ES-I3 (cell line): ENCODE results near the gene PRXL2B.
"Not testable (repeated sequence)": the region's sequence is repeated elsewhere in the genome, so short reads cannot be mapped to it uniquely, and the experiment has no call there.

ENCODE experiments used
- H3K36me3 ChIP-seq: 2 replicates; pipeline ENCODE4 v1.6.1; 2013; ENCODE audit warnings: mild to moderate bottlenecking, low read length, control low read depth, moderate library complexity; ENCODE audit not compliant: insufficient read depth
- H3K4me1 ChIP-seq: 2 replicates; pipeline ENCODE4 v1.6.1; 2013; ENCODE audit warnings: mild to moderate bottlenecking, control low read depth, low read length; ENCODE audit not compliant: insufficient read depth
- H3K9ac ChIP-seq: 2 replicates; pipeline ENCODE4 v1.6.1; 2013; ENCODE audit warnings: low read depth, mild to moderate bottlenecking, low read length, moderate library complexity
- H3K9me3 ChIP-seq: 2 replicates; pipeline ENCODE4 v1.6.1; 2013; ENCODE audit warnings: mild to moderate bottlenecking, low read length, moderate library complexity; ENCODE audit not compliant: control insufficient read depth, insufficient read depth

Gene PRXL2B

GRCh38 chr1:2546515-2547209, 39.9 kb upstream of the PRXL2B start:
- Histone ChIP-seq H3K36me3 (no peaks in the 10 kb centered on the region), H3K9ac (peak overlapping the region; percentile 86), H3K9me3 (no peaks in the 10 kb centered on the region), H3K4me1 (peaks cover 27% of the 10 kb centered on the region; the same call in 1 of the 2 replicates)

- peak overlapping the region; percentile 86; the same call in 1 of the 2 replicates for H3K9ac ChIP-seq
- H3K36me3 ChIP-seq, result no peaks in the 10 kb centered on the region
- peaks cover 27% of the 10 kb centered on the region; the same call in 1 of the 2 replicates for H3K4me1 ChIP-seq
- no peaks in the 10 kb centered on the region for H3K9me3 ChIP-seq
Observed at GRCh38 chr1:2547210-2548067, 39.1 kb upstream of the PRXL2B start.

DNA sequence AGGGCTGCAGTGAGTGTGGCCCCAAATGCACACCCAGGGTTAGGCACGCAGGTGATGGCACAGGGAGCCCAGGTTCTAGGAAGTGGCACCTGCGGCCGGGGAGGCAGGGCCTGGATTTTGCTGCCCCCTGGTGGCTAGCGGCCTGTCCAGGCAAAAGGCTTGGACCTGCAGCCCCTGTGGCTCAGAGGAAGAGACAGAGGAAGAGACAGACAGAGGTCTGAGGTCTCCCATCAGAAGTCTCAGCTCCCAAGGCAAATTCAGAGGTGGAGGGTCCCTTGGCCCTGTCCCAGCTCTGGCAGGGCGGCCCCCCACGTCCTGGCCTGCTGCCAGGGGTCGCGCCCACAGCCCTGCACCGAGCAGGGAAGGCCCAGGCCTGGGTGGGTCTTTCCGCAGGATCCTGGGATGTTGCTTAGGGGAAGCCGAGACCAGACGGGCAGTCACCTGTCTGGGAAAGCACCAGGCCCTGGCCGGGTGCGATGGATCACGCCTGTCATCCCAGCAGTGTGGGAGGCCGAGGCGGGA, 38.4 kb upstream of the PRXL2B start:
- Histone ChIP-seq H3K9ac (no peak overlapping the region; the same call in 1 of the 2 replicates), H3K36me3 (no peaks in the 10 kb centered on the region), H3K4me1 (peaks cover 23% of the 10 kb centered on the region; the same call in 1 of the 2 replicates), H3K9me3 (no peaks in the 10 kb centered on the region)

- H3K9ac ChIP-seq, H3K9me3 ChIP-seq, H3K36me3 ChIP-seq: not testable (repeated sequence)
- peaks cover 12% of the 10 kb centered on the region; the same call in 1 of the 2 replicates for H3K4me1 ChIP-seq
Observed at GRCh38 chr1:2549367-2550029, 37.1 kb upstream of the PRXL2B start.

- H3K9ac ChIP-seq, result not testable (repeated sequence)
Observed at GRCh38 chr1:2550309-2550861, 36.2 kb upstream of the PRXL2B start.

GRCh38 chr1:2551544-2551943, 35.0 kb upstream of the PRXL2B start:
- not testable (repeated sequence) for H3K9ac ChIP-seq, H3K36me3 ChIP-seq, H3K9me3 ChIP-seq
- peaks cover 12% of the 10 kb centered on the region; the same call in 1 of the 2 replicates for H3K4me1 ChIP-seq

More at GRCh38 chr1:2550309-2550861, 36.2 kb upstream of the PRXL2B start:
- H3K36me3 ChIP-seq, H3K4me1 ChIP-seq, H3K9me3 ChIP-seq: not testable (repeated sequence)

DNA sequence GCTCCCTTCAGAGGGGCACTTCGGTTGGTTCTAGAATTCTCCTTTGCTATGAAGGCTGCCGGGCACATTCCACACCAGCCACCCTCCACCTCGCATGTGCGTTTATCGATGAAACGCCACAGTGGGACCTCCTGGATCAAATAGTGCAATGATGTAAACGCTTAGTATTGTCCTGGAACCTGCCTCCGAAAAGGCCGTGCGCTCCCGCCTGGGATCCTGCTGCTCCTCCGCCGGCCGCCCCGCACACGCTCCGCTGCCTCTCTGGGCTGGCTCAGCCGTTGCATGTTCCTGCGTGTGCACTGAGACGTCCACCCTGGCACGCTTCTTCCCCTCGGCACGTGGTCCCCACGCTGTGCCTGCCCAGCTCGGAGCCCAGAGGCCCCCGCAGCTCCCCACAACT, 34.4 kb upstream of the PRXL2B start:
- peaks cover 12% of the 10 kb centered on the region; the same call in 1 of the 2 replicates for H3K4me1 ChIP-seq
- H3K36me3 ChIP-seq, result no peaks in the 10 kb centered on the region
- H3K9ac ChIP-seq, result no peak overlapping the region
- H3K9me3 ChIP-seq, result no peaks in the 10 kb centered on the region

DNA sequence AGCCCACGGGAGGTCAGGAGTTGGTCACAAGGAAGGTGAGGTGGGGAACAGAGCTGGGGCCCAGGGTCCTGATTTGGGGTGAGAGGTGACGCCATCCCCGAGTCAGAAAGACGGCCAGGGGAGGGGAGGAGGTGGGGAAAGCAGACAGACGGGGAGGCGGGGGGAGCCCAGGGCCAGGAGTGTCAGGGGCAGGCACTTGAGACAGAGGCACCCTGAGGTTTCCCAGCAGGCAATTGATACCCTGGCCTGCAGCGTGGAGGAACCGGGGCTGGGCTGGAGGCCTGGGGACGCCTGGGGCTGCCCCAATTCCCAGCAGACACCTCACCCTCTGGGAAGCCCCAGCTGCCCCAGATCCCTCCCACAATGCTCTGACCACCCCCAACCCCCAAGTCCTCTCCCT, 33.5 kb upstream of the PRXL2B start:
- peaks cover 12% of the 10 kb centered on the region; the same call in 1 of the 2 replicates for H3K4me1 ChIP-seq
- H3K9me3 ChIP-seq, H3K9ac ChIP-seq, H3K36me3 ChIP-seq: not testable (repeated sequence)

DNA sequence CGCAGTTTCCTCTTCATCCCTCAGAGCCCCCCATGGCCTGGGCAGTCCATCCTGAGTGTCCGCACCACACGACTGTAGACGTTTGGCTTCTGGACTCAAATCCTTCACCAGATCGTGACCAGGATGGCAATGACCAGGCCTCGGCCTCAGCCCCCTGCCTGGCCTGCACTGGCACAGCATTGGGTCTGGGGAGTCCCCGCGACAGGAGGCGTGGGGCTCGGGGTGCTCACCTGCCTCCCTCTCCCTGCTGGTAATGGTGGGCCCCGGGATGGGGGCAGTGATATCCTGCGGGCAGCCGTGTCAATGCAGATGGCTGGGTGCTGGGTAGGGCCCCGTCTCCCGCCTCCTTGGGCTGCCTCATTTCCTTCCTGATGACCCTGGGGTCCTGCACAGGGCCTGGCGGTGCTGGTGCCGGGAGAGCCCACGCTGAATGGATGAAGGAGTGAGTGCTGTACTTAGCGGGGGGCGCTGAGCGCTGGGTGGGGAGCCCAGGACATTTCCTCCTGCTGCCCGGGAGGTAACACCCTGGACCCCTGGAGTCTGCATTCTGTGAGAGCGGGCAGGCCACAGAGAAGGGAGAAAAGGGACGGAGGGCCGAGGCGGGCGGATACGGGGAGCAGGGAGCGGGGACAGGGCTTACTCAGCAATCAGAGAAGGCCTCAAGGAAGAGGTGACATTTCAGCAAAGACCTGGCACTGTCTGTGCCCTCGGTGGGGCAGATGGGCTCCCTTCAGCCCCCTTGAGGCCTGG, 32.5 kb upstream of the PRXL2B start:
- Histone ChIP-seq H3K9ac (no peak overlapping the region), H3K4me1 (peaks cover 7% of the 10 kb centered on the region; the same call in 1 of the 2 replicates), H3K36me3 (no peaks in the 10 kb centered on the region), H3K9me3 (no peaks in the 10 kb centered on the region)

DNA sequence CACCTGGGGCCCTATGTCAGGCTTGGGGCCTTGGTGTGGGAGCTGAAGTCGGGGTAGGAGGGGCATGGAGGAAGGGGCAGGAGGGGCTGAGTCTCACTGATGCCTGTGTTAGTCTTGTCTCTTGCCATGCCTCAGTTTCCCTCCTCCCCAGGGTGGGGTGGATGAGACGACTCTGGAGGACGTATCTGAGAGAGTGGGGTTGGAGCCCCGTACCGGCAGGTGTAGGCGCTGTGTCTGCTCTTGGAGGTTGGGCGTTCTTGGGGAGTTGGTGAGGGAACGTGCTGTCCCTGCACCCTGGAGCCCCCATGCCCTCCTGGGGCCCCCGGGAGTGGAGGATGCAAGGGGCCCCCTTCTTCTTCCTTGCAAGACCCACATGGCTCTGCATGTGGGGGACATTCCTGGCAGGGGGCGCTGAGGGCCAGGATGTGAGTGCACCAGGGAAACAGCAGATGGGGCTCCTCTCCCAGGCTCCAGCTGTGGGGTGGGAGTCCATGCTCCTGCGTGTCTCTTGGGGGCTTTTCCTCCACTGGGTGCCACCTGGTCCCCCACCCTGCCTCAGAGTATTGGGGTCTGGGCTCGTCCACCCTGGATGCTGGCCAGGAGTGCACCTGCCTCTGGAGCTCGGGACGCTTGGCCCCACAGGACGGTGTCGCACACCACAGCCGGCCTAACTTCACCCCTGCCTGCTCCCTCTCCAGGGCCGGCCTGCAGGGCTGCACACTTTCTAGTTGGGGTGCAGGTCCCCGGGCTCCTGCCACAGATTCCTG, 31.8 kb upstream of the PRXL2B start:
- Histone ChIP-seq H3K4me1 (peaks cover 4% of the 10 kb centered on the region; the same call in 1 of the 2 replicates), H3K36me3 (no peaks in the 10 kb centered on the region), H3K9ac (no peak overlapping the region), H3K9me3 (no peaks in the 10 kb centered on the region)

DNA sequence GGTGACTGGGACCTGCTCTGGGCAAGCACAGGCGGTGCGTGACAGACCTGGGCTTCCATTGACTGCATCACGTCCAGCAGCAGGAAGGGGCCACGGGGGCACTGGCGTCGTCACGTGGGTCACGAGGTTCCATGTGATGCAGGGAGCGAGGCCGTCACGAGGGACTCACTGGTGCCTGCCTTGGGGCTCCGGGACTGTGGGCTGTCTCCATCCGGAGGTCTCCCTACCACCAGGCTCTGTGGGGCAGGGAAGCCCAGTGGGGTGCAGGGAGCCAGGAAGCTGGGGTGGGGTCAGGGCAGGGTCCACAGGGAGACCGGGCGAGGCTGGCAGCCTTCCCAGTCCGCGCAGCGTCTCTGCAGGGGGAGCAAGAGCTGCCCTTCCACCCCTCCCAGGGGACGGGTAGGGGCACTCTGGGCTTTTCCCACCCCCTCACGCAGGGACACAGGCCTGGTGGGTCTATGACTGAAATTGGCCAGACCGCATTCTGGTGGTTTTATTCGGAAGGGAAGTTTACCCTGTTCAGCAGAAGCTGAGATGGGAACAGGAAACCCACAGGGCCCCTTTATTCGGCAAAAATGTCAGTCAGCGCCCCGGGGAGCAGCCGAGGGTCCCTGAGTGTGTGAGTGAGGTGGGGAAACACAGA, 30.8 kb upstream of the PRXL2B start:
- Histone ChIP-seq H3K9ac (no peak overlapping the region), H3K9me3 (no peaks in the 10 kb centered on the region), H3K4me1 (peaks cover 4% of the 10 kb centered on the region; the same call in 1 of the 2 replicates), H3K36me3 (no peaks in the 10 kb centered on the region)

GRCh38 chr1:2556277-2556677, 30.3 kb upstream of the PRXL2B start, which contains the start of gene TNFRSF14:
TSS of gene TNFRSF14 (plus strand) at chr1:2556371. CDS start at chr1:2556665, 294 bp downstream.
- Histone ChIP-seq H3K9ac (no peak within 1 kb of the TSS), H3K4me1 (peaks cover 4% of the 10 kb centered on the region; the same call in 1 of the 2 replicates), H3K36me3 (no peaks in the 10 kb centered on the region), H3K9me3 (no peaks in the 10 kb centered on the region)
